Ramos (cell line): ENCODE measurements around the gene IMMT.
"Not testable (repeated sequence)": the region's sequence is repeated elsewhere in the genome, so short reads cannot be mapped to it uniquely, and the experiment has no call there.

ENCODE experiments used
- in situ Hi-C: fragments of 300-500 bp; cut with MboI; formaldehyde crosslinking; loops from one replicate; pipeline ENCODE4 v1.14.3; 2022; ENCODE audit warnings: low sequenced_read_pairs; ENCODE audit not compliant: unreplicated experiment

Gene IMMT

GRCh38 chr2:86202702-86203101 lies 7.4 kb upstream of the IMMT start:
- in situ Hi-C loops = no loop called here

GRCh38 chr2:86202336-86202692 lies 7.1 kb upstream of the IMMT start:
- in situ Hi-C loops = no loop called here

GRCh38 chr2:86201671-86202335 lies 6.5 kb upstream of the IMMT start:
- in situ Hi-C loops = no loop called here

GRCh38 chr2:86200564-86200963 lies 5.3 kb upstream of the IMMT start:
- in situ Hi-C loops = not testable (repeated sequence)

- in situ Hi-C loops = no loop called here
Observed at GRCh38 chr2:86199834-86200177, 4.5 kb upstream of the IMMT start.

- in situ Hi-C loops = no loop called here
Observed at GRCh38 chr2:86195808-86196387, 636 bp upstream of the IMMT start.

- in situ Hi-C loops = no loop called here
Observed at GRCh38 chr2:86194751-86195054, 559 bp downstream of the IMMT start.

- in situ Hi-C loops = no loop called here
Observed at GRCh38 chr2:86193901-86194567, 1.2 kb downstream of the IMMT start.

- in situ Hi-C loops = no loop called here
Observed at GRCh38 chr2:86189782-86190416, 5.4 kb downstream of the IMMT start.

GRCh38 chr2:86186431-86186830 lies 8.8 kb downstream of the IMMT start:
- in situ Hi-C loops = no loop called here

GRCh38 chr2:86185517-86186212 lies 9.6 kb downstream of the IMMT start:
- in situ Hi-C loops = no loop called here

GRCh38 chr2:86176597-86176996 lies 18.7 kb downstream of the IMMT start:
- in situ Hi-C loops = no loop called here

- in situ Hi-C loops = no loop called here
Observed at GRCh38 chr2:86175828-86176227, 19.4 kb downstream of the IMMT start.

GRCh38 chr2:86174445-86174844 lies 20.8 kb downstream of the IMMT start:
- in situ Hi-C loops = no loop called here

GRCh38 chr2:86172610-86173009 lies 22.7 kb downstream of the IMMT start:
- in situ Hi-C loops = no loop called here

- in situ Hi-C loops = no loop called here
Observed at GRCh38 chr2:86171295-86171694, 24.0 kb downstream of the IMMT start.

- in situ Hi-C loops = no loop called here
Observed at GRCh38 chr2:86170449-86170848, 24.8 kb downstream of the IMMT start.

- in situ Hi-C loops = no loop called here
Observed at GRCh38 chr2:86160156-86160952, 34.9 kb downstream of the IMMT start.

- in situ Hi-C loops = no loop called here
Observed at GRCh38 chr2:86158286-86158685, 37.0 kb downstream of the IMMT start.

GRCh38 chr2:86157009-86157556 lies 38.2 kb downstream of the IMMT start:
- in situ Hi-C loops = no loop called here
